Measurements from ENCODE around the gene CCT5.

Gene CCT5

GRCh38 chr5:10249948-10250805 is at the start of gene CCT5:
Gene CCT5 (plus strand): TSS chr5:10250280. CDS start chr5:10250341, 61 bp downstream.
- DNase-seq (peak; percentile 89), ATAC-seq (peak; percentile 79)
- peak within 1 kb of the TSS; percentile 98 for H3K27ac Mint-ChIP-seq
- H3K4me3 Mint-ChIP-seq: peak within 1 kb of the TSS; percentile 91
- H3K9me3 Mint-ChIP-seq: no peaks in the 10 kb centered on the region
- H3K27me3 Mint-ChIP-seq: peaks cover 3% of the 10 kb centered on the region
- H3K36me3 Mint-ChIP-seq (ENCODE audit: low read depth): peaks cover 49% of the 10 kb centered on the region
- H3K4me1 Mint-ChIP-seq: peaks cover 51% of the 10 kb centered on the region

DNA sequence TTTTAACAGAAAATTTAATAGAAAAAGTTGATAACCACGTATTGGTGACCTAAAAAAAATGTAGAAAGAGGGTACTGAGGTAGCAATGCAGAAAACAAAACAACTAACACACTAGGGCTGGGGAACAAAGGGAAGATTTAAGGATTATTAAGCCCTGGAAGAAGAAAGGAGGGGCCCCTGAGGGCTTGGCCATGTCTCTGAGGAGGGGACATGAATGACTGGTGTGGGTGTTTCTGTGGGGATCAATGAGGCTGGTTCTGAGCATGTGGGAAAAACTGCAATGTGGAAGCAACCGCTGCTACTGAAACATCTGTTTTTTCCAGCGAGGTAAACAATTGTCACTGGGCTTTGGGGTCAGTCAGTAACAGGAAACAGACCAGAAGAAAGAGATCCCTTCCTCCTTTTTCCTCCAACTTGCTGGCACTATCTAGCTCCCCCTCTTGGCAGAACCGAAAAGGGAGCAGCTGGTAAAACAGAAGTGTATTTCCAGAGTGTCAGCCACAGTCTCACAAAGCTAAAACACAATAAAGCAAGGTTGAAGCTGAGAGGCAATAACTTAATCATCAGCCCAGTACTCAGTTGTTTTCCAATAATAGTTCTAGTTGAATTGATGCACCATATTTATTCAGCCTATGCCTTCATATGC is 48.7 kb upstream of the CCT5 start:
- H3K9me3 Mint-ChIP-seq: peaks cover 14% of the 10 kb centered on the region
- no peak overlapping the region for H3K27ac Mint-ChIP-seq
- ATAC-seq (no peak), DNase-seq (no peak)
- H3K4me3 Mint-ChIP-seq: no peak overlapping the region
- H3K27me3 Mint-ChIP-seq: no peaks in the 10 kb centered on the region
- no peaks in the 10 kb centered on the region for H3K4me1 Mint-ChIP-seq
- peaks cover 10% of the 10 kb centered on the region for H3K36me3 Mint-ChIP-seq (ENCODE audit: low read depth)

GRCh38 chr5:10202089-10202910 is 47.8 kb upstream of the CCT5 start:
- H3K4me1 Mint-ChIP-seq: no peaks in the 10 kb centered on the region
- H3K4me3 Mint-ChIP-seq: no peak overlapping the region
- ATAC-seq: no peak
- H3K27ac Mint-ChIP-seq: no peak overlapping the region
- no peak for DNase-seq
- H3K27me3 Mint-ChIP-seq: no peaks in the 10 kb centered on the region
- peaks cover 10% of the 10 kb centered on the region for H3K36me3 Mint-ChIP-seq (ENCODE audit: low read depth)
- H3K9me3 Mint-ChIP-seq: peaks cover 12% of the 10 kb centered on the region

- H3K27ac Mint-ChIP-seq: no peak overlapping the region
- no peaks in the 10 kb centered on the region for H3K9me3 Mint-ChIP-seq
- H3K4me1 Mint-ChIP-seq: no peaks in the 10 kb centered on the region
- H3K36me3 Mint-ChIP-seq (ENCODE audit: low read depth): peaks cover 14% of the 10 kb centered on the region
- ATAC-seq: no peak
- H3K27me3 Mint-ChIP-seq: no peaks in the 10 kb centered on the region
- no peak overlapping the region for H3K4me3 Mint-ChIP-seq
- no peak for DNase-seq
Measured at GRCh38 chr5:10209004-10209403, 41.1 kb upstream of the CCT5 start.

DNA sequence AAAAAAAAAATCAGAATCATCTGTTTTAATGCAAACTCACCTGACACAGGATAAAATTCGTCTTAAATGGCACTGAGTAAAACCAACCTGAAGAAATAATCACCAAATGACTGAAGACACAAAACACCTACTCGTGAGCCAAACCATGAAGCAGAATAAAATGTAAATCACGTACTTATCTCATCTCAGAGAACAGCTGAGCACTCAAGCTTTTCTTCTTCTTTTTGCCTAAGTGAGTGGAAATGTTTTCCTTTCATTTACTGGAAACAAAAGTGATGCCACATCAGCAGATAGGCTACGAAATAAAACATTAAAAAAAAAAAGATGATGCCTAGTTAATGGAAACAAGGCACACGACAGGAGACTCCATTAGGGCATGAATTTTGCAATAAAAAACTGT is 36.8 kb upstream of the CCT5 start:
- no peaks in the 10 kb centered on the region for H3K9me3 Mint-ChIP-seq
- no peaks in the 10 kb centered on the region for H3K27me3 Mint-ChIP-seq
- DNase-seq (no peak), ATAC-seq (no peak)
- H3K4me3 Mint-ChIP-seq: no peak overlapping the region
- H3K36me3 Mint-ChIP-seq (ENCODE audit: low read depth): peaks cover 14% of the 10 kb centered on the region
- no peak overlapping the region for H3K27ac Mint-ChIP-seq
- no peaks in the 10 kb centered on the region for H3K4me1 Mint-ChIP-seq

GRCh38 chr5:10214041-10214440 is 36.0 kb upstream of the CCT5 start:
- Mint-ChIP-seq H3K4me1 (no peaks in the 10 kb centered on the region), H3K27ac (no peak overlapping the region), H3K9me3 (no peaks in the 10 kb centered on the region), H3K27me3 (no peaks in the 10 kb centered on the region), H3K36me3 (ENCODE audit: low read depth) (peaks cover 9% of the 10 kb centered on the region), H3K4me3 (no peak overlapping the region)
- DNase-seq (no peak), ATAC-seq (no peak)

DNA sequence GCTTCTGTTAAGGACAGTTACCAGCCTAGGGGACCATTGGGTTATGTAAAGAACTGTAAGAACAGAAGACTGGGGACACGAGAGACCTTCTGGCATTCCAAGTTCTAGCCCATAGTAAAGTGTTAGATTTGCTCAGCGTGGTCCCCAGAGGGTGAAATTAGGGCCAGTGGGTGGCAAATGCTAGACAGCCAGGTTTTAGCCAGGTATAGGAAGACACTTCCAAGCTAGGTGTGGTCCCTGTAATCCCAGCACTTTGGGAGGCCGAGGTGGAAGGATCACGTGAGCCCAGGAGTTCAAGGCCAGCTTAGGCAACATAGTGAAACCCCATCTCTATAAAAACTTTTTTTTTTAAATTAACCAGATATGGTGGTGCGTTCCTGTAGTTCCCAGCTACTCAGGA is 34.7 kb upstream of the CCT5 start:
- no peaks in the 10 kb centered on the region for H3K27me3 Mint-ChIP-seq
- ATAC-seq: no peak
- no peak for DNase-seq
- peaks cover 8% of the 10 kb centered on the region for H3K36me3 Mint-ChIP-seq (ENCODE audit: low read depth)
- H3K27ac Mint-ChIP-seq: no peak overlapping the region
- H3K4me1 Mint-ChIP-seq: no peaks in the 10 kb centered on the region
- no peak overlapping the region for H3K4me3 Mint-ChIP-seq
- H3K9me3 Mint-ChIP-seq: no peaks in the 10 kb centered on the region

- H3K4me1 Mint-ChIP-seq: no peaks in the 10 kb centered on the region
- no peak for ATAC-seq
Measured at GRCh38 chr5:10216107-10216506, 34.0 kb upstream of the CCT5 start.

GRCh38 chr5:10218658-10219057 is 31.4 kb upstream of the CCT5 start:
- Mint-ChIP-seq H3K27me3 (no peaks in the 10 kb centered on the region), H3K9me3 (no peaks in the 10 kb centered on the region), H3K36me3 (ENCODE audit: low read depth) (peaks cover 14% of the 10 kb centered on the region), H3K4me1 (no peaks in the 10 kb centered on the region), H3K4me3 (no peak overlapping the region), H3K27ac (no peak overlapping the region)
- ATAC-seq (no peak), DNase-seq (no peak)

More at GRCh38 chr5:10216107-10216506, 34.0 kb upstream of the CCT5 start:
- no peak for DNase-seq
- Mint-ChIP-seq H3K4me3 (no peak overlapping the region), H3K36me3 (ENCODE audit: low read depth) (peaks cover 4% of the 10 kb centered on the region), H3K27ac (no peak overlapping the region), H3K27me3 (no peaks in the 10 kb centered on the region), H3K9me3 (no peaks in the 10 kb centered on the region)

- DNase-seq: no peak
Measured at GRCh38 chr5:10219068-10219467, 31.0 kb upstream of the CCT5 start.

GRCh38 chr5:10220248-10220647 is 29.8 kb upstream of the CCT5 start:
- Mint-ChIP-seq H3K4me1 (no peaks in the 10 kb centered on the region), H3K36me3 (ENCODE audit: low read depth) (peaks cover 28% of the 10 kb centered on the region), H3K9me3 (no peaks in the 10 kb centered on the region), H3K27me3 (no peaks in the 10 kb centered on the region), H3K4me3 (no peak overlapping the region), H3K27ac (no peak overlapping the region)
- no peak for ATAC-seq
- DNase-seq: no peak

More at GRCh38 chr5:10219068-10219467, 31.0 kb upstream of the CCT5 start:
- ATAC-seq: no peak
- Mint-ChIP-seq H3K27me3 (no peaks in the 10 kb centered on the region), H3K4me1 (no peaks in the 10 kb centered on the region), H3K4me3 (no peak overlapping the region), H3K36me3 (ENCODE audit: low read depth) (peaks cover 18% of the 10 kb centered on the region), H3K9me3 (no peaks in the 10 kb centered on the region), H3K27ac (no peak overlapping the region)

DNA sequence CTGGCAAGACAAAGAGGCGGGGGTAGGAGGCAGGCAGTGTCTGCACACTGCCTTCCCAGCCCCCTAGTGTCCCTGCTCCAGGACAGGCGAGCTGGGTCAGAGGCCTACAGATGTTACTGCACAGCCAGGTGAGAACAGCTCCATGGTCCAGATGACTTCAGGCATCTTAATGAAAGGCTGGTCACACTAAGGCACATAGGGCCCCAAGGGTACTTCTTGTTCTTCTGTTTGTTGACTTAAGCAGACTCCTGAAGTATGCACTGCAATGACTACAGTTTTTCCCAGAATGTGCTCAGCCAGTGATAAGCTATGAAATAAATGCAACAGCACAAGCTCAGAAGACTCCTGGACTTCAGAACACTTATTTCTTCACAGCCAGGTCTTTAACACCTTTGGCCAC is 27.8 kb upstream of the CCT5 start:
- H3K4me3 Mint-ChIP-seq: no peak overlapping the region
- H3K36me3 Mint-ChIP-seq (ENCODE audit: low read depth): peaks cover 48% of the 10 kb centered on the region
- no peak overlapping the region for H3K27ac Mint-ChIP-seq

GRCh38 chr5:10227379-10227778 is 22.7 kb upstream of the CCT5 start:
- Mint-ChIP-seq H3K27me3 (no peaks in the 10 kb centered on the region), H3K4me3 (no peak overlapping the region), H3K4me1 (no peaks in the 10 kb centered on the region), H3K9me3 (no peaks in the 10 kb centered on the region), H3K36me3 (ENCODE audit: low read depth) (peaks cover 60% of the 10 kb centered on the region), H3K27ac (no peak overlapping the region)
- ATAC-seq (no peak), DNase-seq (no peak)

More for the DNA sequence above, 27.8 kb upstream of the CCT5 start:
- Mint-ChIP-seq H3K9me3 (no peaks in the 10 kb centered on the region), H3K27me3 (no peaks in the 10 kb centered on the region), H3K4me1 (no peaks in the 10 kb centered on the region)
- no peak for ATAC-seq
- DNase-seq: no peak

DNA sequence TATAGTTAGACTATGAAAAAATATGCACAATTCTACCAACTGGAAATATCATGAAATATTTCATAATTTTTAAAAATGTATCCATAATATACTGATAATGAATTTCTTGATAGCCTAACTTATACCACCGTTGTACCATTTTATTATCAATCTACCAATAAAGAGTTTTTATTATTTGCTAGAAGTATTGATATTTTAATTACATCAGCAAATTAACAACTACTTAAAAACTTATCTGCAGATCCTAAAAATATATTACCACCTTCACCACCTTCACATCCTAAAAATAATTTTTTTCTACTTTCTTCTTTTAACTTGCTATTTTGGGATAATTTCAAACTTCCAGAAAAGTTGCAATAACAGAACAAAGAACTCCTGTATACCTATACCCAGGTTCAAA is 21.8 kb upstream of the CCT5 start:
- no peak for DNase-seq
- no peaks in the 10 kb centered on the region for H3K9me3 Mint-ChIP-seq
- H3K36me3 Mint-ChIP-seq (ENCODE audit: low read depth): peaks cover 57% of the 10 kb centered on the region
- no peaks in the 10 kb centered on the region for H3K4me1 Mint-ChIP-seq
- H3K4me3 Mint-ChIP-seq: no peak overlapping the region
- no peaks in the 10 kb centered on the region for H3K27me3 Mint-ChIP-seq
- ATAC-seq: no peak
- no peak overlapping the region for H3K27ac Mint-ChIP-seq

Data from activated naive CD8-positive, alpha-beta T cell treated with anti-CD3 and anti-CD28 coated beads, Interleukin-2, amount 50 U/mL, for 24 hours (primary cell).